GM19324 (cell line): ENCODE measurements around the gene OR10AG1.

Experiments
- ATAC-seq: cut with Tn5 transposase; IDR thresholded peaks from one replicate; pipeline ENCODE4 v1.9.1; 2021; ENCODE audit warnings: mild to moderate bottlenecking, moderate library complexity; ENCODE audit not compliant: unreplicated experiment, low FRiP score

OR10AG1 gene

GRCh38 chr11:55969845-55970244 is at the start of gene OR10AG1:
OR10AG1 (minus strand) TSS chr11:55969945; CDS start chr11:55969907, 38 bp downstream.
- no peak for ATAC-seq

GRCh38 chr11:56013805-56014204 is 44.1 kb upstream of the OR10AG1 start:
- ATAC-seq, result no peak

GRCh38 chr11:56010716-56011115 is 41.0 kb upstream of the OR10AG1 start:
- ATAC-seq, result no peak

- no peak for ATAC-seq
Observed at GRCh38 chr11:55994525-55994924, 24.8 kb upstream of the OR10AG1 start, which contains the start of gene OR5F1. OR5F1 (minus strand) TSS chr11:55994625; CDS start chr11:55994625, 0 bp downstream.

GRCh38 chr11:55970935-55971334 is 1.2 kb upstream of the OR10AG1 start:
- ATAC-seq, result no peak

GRCh38 chr11:55967914-55968313 is 1.8 kb downstream of the OR10AG1 start:
- ATAC-seq, result no peak

- no peak for ATAC-seq
Observed at GRCh38 chr11:55966391-55966790, 3.4 kb downstream of the OR10AG1 start.

- no peak for ATAC-seq
Observed at GRCh38 chr11:55956521-55956920, 13.2 kb downstream of the OR10AG1 start.

GRCh38 chr11:55949330-55949729 is 20.4 kb downstream of the OR10AG1 start:
- no peak for ATAC-seq

- ATAC-seq, result no peak
Observed at GRCh38 chr11:55942785-55943392, 26.9 kb downstream of the OR10AG1 start.

- no peak for ATAC-seq
Observed at GRCh38 chr11:55936300-55936699, 33.4 kb downstream of the OR10AG1 start, which contains the start of gene OR5I1. OR5I1 (minus strand) TSS chr11:55936400; CDS start chr11:55936400, 0 bp downstream.

GRCh38 chr11:55920537-55920936 is 49.2 kb downstream of the OR10AG1 start:
- no peak for ATAC-seq
